Gastroesophageal sphincter (tissue), 3 donors: ENCODE data around the gene TSKU.

Experiments used
- CTCF ChIP-seq, 4 experiments: fragments of 200-600 bp in 2 of 4; fragments of 450-650 bp in 2 of 4; sonication (generic) in 1 of 4; IDR thresholded peaks; one replicate each; pipeline ENCODE4 v1.5.1; 2017 to 2019; ENCODE audit warnings: antibody characterized with exemption in 4 of 4, mild to moderate bottlenecking in 2 of 4, moderate library complexity in 2 of 4
- EP300 ChIP-seq: sonication (generic); formaldehyde crosslinking; IDR thresholded peaks from one replicate; pipeline ENCODE4 v1.6.1; 2017; ENCODE audit warnings: antibody characterized with exemption, mild to moderate bottlenecking
- POLR2A ChIP-seq, 2 donors: fragments of 450-650 bp; IDR thresholded peaks; one replicate each; pipeline ENCODE4 v1.6.1; 2017; ENCODE audit warnings: antibody characterized with exemption in 2 of 2, mild to moderate bottlenecking in 2 of 2, moderate library complexity in 1 of 2
- POLR2AphosphoS5 ChIP-seq: sonication (generic); formaldehyde crosslinking; IDR thresholded peaks from one replicate; pipeline ENCODE4 v1.6.1; 2017; ENCODE audit warnings: antibody characterized with exemption

- TF ChIP-seq POLR2AphosphoS5 (no peak), POLR2A (IDR thresholded peaks at IDR 0.05) (no peak), CTCF (IDR thresholded peaks at IDR 0.05) (no peak), EP300 (no peak)
These were observed 6.2 kb downstream of the TSKU start for GRCh38 chr11:76789443-76789719.
